OCI-LY1 (cell line): ENCODE data around the gene KCNK16.

Experiments used
- CTCF ChIP-seq: fragments of 200-600 bp; sonication (generic), shearing (Covaris generic); IDR thresholded peaks from 2 replicates; pipeline ENCODE4 v1.5.1; 2017; ENCODE audit warnings: mild to moderate bottlenecking, antibody characterized with exemption, low read length, moderate library complexity, mixed read lengths
- EZH2 ChIP-seq: fragments of 200-600 bp; sonication (generic), shearing (Covaris generic); IDR thresholded peaks from 2 replicates; pipeline ENCODE4 v1.8.0; 2017; ENCODE audit warnings: borderline replicate concordance, mixed run types, mild to moderate bottlenecking, antibody characterized with exemption, low read length, moderate library complexity, mixed read lengths

GRCh38 chr6:39342692-39343395 is 20.3 kb upstream of the KCNK16 start:
- no peak for TF ChIP-seq CTCF
- TF ChIP-seq EZH2 = no peak
